HG03139 (cell line): ENCODE results near the gene FUT1.
A peak's percentile ranks its signal among the peaks of the same experiment; 100 is the strongest.

Experiments used
- ATAC-seq: cut with Tn5 transposase; IDR thresholded peaks from one replicate; pipeline ENCODE4 v1.9.1; 2021; ENCODE audit not compliant: unreplicated experiment

FUT1 gene

GRCh38 chr19:48741129-48741999 lies 11.1 kb downstream of the FUT1 start:
- no peak for ATAC-seq

GRCh38 chr19:48740164-48740972 lies 12.1 kb downstream of the FUT1 start, which contains the start of gene RASIP1:
TSS of gene RASIP1 (minus strand) at chr19:48740610. CDS start at chr19:48740282, 328 bp downstream.
- no peak for ATAC-seq

- no peak for ATAC-seq
Observed at GRCh38 chr19:48739404-48740163, 12.9 kb downstream of the FUT1 start.

GRCh38 chr19:48738557-48739403 lies 13.7 kb downstream of the FUT1 start:
- peak; percentile 81 for ATAC-seq

- ATAC-seq: no peak
Observed at GRCh38 chr19:48737360-48737998, 15.0 kb downstream of the FUT1 start.

- no peak for ATAC-seq
Observed at GRCh38 chr19:48735031-48735615, 17.3 kb downstream of the FUT1 start.

GRCh38 chr19:48734625-48735024 lies 17.8 kb downstream of the FUT1 start:
- ATAC-seq: no peak

- ATAC-seq: no peak
Observed at GRCh38 chr19:48731452-48731851, 21.0 kb downstream of the FUT1 start.

GRCh38 chr19:48728911-48729664 lies 23.4 kb downstream of the FUT1 start:
- ATAC-seq: no peak

- ATAC-seq: no peak
Observed at GRCh38 chr19:48726556-48726955, 25.9 kb downstream of the FUT1 start.

- ATAC-seq: no peak
Observed at GRCh38 chr19:48724796-48725753, 27.4 kb downstream of the FUT1 start.

GRCh38 chr19:48722196-48722708 lies 30.2 kb downstream of the FUT1 start:
- no peak for ATAC-seq

- ATAC-seq: peak; percentile 74
Observed at GRCh38 chr19:48720613-48721296, 31.7 kb downstream of the FUT1 start.

GRCh38 chr19:48720251-48720612 lies 32.2 kb downstream of the FUT1 start:
- ATAC-seq: no peak

GRCh38 chr19:48719263-48720171 lies 32.9 kb downstream of the FUT1 start, which contains the start of gene MAMSTR:
TSS of gene MAMSTR (minus strand) at chr19:48719725. CDS start at chr19:48719031, 694 bp downstream.
- no peak for ATAC-seq
